Measurements from ENCODE around the gene FCRLB.
"Not testable (repeated sequence)": the region's sequence is repeated elsewhere in the genome, so short reads cannot be mapped to it uniquely, and the experiment has no call there.

Gene FCRLB, protein sequence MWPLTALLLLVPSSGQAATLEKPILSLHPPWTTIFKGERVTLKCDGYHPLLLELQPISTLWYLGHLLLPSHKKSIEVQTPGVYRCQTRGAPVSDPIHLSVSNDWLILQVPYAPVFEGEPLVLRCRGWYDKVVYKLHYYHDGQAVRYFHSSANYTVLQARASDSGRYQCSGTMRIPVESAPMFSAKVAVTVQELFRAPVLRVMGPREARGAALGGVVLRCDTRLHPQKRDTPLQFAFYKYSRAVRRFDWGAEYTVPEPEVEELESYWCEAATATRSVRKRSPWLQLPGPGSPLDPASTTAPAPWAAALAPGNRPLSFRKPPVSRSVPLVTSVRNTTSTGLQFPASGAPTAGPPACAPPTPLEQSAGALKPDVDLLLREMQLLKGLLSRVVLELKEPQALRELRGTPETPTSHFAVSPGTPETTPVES

DNA sequence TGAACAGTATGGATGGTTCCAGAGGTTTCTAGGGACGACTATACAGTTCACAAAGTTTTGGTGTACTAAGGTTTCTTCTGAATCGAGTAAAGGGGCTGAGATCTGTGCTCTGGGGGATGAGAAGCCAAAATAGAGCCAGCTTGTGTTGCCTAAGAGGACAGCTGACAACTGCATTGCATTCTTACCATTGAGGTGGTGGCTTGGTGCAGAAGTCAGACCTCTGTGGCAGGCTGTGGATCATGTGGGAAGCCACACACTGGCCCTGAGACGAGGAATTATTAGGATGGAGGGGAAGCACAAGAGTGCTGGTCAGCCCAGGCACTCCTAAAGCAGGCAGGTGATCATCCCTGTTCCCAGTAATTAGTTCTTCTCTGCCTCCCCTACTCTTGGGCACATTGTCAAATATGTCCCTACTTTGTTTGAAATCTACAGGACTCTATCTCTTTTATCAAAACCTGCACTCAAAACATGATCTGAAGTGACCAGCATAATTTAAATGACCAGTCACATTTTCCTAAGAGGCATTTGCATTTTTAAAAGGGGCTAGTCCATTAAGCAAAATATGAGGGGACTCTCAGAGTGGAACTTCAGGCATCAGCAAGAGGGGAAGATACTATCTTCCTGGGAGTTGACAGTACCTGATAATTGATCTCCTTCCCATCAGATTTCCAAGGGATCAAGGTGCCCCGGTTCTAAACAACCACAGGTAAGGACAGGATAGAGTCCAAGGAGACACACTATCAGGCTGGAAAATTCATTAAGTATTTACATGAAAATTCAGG lies at the start of gene FCRLB:
Gene FCRLB (plus strand): TSS at position 589 of the 782 bp plus-strand sequence. CDS start 1,129 bp downstream, outside the sequence.
- no peak for DNase-seq (ENCODE audit: low read depth)

DNA sequence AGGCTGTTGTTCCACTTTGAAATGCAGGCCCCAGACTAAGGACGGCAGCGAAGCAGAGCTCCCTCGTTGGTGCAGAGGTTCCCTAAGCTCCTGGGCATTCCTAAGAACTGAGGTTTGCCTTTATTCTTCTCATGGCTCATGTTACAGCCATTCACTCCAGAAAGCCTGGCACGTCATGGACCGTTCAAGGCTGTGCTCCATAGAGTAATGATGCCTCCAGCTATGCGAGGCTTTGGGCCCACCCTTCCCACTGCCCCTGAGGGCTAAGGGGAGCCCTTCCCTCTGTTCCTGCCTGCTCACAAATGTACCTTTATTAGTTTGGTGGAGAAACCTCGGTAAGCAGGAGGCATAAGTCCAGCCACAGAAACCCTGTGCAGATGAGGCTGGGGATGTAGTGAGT lies 47.9 kb upstream of the FCRLB start:
- DNase-seq (ENCODE audit: low read depth): not testable (repeated sequence)

DNA sequence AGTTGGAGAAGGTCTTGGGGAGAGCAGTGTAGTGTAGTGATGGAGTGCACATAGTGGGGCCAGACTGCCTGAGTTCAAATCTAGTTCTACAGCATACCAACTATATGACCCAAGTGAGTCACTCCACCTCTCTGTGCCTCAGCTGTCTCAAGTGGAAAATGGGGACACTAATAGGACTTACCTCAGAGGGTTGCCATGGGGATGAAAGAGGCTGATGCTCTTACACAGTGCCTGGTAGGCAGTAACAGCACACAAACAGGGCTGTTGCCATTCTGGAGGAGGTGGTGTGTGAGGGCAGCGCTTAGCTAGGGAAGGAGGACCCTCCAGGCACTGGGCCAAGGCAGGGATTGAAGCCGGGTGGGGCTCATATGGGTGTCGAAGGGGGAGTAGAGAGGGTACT lies 46.9 kb upstream of the FCRLB start:
- DNase-seq (ENCODE audit: low read depth): not testable (repeated sequence)

DNA sequence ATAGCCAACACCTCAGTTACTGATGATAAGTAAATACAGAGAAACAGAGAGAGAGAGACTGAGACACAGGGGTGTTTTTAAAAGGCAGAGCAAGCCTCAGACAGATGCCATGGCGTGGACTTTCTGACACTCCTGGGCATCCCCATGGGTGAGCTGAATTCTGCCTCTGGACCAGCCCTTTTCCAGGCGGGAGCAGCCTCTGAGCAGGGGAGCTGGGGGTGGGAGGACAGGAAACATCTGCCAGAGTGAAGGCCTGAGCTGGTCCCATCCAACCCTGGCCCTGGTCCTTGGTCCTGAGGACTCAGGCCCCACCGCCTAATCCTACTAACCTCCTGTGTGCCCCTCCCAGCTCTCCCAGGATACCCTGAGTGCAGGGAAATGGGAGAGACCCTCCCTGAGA lies 46.4 kb upstream of the FCRLB start:
- not testable (repeated sequence) for DNase-seq (ENCODE audit: low read depth)

DNA sequence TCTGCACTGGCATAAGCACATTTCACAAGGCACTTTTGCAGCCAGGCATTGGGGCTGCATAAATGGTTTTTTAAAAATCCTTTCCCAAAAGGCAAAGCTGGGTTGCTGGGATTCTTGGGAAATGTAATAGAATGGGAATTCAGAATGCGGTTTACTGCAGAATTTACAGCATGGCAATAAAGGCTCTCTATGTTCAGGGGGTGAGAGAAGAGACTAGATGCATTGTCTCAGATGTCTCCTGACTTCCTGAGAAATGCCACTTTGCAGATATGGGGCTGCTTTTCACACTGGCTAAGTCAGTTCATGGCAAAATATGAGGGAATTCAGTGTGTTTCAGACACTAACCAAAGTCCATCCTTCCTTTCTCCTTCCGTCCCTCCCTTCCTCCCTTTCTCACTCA lies 44.9 kb upstream of the FCRLB start:
- DNase-seq (ENCODE audit: low read depth): no peak

DNA sequence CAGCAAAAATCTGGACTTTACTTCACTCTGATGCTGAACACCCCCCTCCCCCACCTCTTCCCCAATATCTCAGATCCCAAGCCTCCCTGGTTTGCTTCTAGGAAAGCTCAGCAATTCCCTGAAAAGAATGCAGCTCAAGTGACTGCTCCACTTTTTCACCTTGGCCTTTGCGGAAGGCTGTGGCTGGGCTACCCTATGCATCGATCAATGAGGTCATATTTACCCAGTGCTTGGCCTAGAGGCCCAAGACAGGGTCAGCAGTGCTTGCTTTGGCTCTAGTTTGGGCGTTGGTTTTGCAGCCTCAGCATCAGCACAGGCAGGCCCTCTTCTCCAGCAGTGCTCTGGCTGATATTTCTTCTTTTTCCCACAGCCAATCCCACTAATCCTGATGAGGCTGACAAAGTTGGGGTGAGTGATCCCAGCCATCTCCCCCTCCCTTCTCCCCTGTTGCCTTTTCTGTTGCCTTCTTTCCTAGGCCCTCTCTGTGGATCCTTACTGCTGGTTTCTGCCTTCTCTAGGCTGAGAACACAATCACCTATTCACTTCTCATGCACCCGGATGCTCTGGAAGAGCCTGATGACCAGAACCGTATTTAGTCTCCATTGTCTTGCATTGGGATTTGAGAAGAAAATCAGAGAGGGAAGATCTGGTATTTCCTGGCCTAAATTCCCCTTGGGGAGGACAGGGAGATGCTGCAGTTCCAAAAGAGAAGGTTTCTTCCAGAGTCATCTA lies 44.2 kb upstream of the FCRLB start:
- DNase-seq (ENCODE audit: low read depth): no peak

DNA sequence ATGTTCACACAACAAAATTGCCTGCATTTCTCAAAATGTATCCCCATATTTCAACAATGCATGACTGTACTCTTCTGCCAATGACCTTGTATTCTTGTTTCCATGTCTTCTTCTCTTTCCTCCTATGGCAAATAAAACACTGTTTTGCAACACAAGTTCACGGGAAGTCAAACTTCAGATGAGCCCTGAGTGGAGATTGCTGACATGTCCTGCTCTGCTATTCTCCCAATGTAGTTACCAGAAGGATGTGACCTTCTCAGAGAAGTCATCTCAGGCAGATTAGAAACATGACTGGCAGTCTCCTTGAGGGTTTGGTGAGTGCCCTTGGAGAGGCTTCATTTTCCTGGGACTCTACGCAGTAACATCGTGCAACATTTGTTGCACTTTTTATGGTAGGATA lies 42.8 kb upstream of the FCRLB start:
- DNase-seq (ENCODE audit: low read depth): no peak

DNA sequence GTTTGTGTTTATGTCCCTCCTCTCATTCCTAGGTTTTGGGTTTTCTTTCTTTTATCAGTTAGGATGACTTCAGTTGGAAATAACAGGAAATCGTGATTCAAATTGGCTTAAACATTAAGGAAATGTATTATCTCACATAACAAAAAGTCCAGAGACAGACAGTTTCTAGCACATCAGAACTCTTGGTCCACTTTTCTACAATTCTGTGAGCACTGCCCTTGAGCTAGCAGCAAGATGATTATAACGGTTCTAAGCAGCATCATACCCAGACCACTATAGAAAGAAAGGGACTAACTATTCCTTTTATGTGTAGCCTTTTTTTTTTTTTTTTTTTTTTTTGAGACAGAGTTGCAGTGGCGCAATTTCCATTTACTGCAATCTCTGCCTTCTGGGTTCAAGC lies 39.5 kb upstream of the FCRLB start:
- DNase-seq (ENCODE audit: low read depth): no peak

DNA sequence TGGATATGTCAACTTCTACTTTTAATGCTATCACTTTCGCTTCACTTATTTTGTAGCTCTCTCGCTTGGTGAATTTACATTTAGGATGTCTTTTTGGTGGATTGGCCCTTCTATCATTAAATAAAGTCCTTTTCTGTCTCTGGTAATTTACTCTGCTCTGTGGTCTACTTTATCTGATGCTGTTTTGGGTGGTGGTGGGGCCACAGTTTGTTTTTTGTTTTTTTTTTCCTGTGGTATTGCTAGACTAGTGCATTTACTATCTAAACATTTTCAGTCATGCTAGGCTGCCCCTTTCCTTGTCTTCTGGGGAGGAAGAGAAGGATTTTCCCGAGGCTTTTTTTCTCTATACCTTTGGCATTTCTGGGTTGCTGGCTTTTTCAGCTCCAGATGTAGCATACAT lies 32.4 kb upstream of the FCRLB start:
- DNase-seq (ENCODE audit: low read depth): no peak

DNA sequence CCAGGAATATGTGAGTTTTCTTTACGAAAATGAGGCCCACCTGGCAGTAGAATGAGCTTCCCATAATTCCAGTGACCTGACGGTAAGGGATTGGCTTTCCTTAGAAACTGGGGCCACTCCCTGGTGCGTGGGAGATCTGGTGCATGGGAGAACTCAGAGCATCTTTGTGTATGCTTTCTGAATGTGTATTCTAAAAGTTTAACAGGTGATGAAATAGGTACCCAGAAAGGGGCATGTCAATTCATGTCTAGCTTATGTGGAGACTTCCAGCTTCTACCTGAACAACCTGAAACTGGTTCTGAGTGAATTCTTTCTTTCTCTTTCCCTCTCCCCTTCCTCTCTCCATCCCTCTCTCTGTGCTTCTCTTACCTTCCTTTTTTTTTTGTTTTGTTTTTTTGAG lies 29.5 kb upstream of the FCRLB start:
- no peak for DNase-seq (ENCODE audit: low read depth)

DNA sequence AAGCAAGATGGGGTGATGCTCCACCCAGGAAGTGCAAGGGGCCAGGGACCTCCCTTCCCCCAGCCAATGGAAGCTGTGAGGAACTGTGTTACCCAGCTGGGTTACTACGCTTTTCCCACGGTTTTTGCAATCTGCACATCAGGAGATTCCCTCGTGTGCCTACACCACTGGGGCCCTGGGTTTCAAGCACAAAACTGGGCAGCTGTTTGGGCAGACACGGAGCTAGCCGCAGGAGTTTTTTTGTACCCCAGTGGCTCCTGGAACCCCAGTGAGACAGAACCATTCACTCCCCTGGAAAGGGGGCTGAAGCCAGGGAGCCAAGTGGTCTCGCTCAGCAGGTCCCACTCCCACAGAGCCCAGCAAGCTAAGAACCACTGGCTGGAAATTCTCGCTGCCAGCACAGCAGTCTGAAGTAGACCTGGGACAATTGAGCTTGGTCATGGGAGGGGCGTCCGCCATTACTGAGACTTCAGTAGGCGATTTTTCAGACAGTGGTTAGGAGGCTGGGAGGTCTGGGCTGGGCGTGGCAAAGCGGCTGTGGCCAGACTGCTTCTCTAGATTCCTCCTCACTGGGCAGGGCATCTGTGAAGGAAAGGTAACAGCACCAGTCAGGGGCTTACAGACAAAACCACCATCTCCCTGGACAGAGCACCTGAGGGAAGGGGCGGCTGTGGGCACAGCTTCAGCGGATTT lies 28.2 kb upstream of the FCRLB start:
- not testable (repeated sequence) for DNase-seq (ENCODE audit: low read depth)

DNA sequence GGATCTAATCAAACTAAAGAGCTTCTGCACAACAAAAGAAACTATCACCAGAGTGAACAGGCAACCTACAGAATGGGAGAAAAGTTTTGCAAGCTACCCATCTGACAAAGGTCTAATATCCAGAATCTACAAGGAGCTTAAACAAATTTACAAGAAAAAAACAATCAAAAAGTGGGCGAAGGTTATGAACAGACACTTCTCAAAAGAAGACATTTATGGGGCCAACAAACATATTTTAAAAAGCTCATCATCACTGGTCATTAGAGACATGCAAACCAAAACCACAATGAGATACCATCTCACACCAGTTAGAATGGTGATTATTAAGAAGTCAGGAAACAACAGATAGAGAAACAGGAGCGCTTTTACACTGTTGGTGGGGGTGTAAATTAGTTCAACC lies 23.0 kb upstream of the FCRLB start:
- not testable (repeated sequence) for DNase-seq (ENCODE audit: low read depth)

DNA sequence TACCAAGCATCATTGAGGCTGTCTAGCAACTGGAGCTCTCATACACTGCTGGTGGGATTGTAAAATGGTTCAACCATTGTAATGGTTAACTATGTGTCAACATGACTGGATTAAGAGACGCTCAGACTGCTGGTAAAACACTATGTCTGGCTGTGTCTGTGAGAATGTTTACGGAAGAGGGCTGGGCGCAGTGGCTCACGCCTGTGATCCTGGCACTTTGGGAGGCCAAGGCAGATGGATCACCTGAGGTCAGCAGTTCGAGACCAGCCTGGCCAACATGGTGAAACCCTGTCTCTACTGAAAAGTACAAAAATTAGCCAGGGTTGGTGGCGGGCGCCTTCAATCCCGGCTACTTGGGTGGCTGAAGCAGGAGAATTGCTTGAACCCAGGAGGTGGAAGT lies 19.1 kb upstream of the FCRLB start:
- no peak for DNase-seq (ENCODE audit: low read depth)

DNA sequence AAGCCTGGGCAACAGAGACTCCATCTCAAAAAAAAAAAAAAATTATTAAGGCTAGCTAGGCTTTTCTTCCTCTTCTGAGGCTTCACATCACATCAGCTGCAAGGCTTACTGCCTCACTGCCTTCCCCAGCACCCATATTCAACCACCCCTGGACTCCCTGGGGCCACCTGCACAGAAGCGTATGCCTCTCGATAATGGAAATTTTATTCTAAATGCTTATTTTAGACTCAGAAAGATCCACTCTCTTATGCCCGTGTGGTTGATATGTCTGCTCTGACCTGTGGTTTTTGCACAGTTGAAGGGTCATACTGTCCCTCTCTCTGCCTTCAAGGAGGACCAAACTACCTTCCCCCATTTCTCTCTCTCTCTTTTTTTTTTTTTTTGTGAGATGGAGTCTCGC lies 15.8 kb upstream of the FCRLB start:
- DNase-seq (ENCODE audit: low read depth): no peak

DNA sequence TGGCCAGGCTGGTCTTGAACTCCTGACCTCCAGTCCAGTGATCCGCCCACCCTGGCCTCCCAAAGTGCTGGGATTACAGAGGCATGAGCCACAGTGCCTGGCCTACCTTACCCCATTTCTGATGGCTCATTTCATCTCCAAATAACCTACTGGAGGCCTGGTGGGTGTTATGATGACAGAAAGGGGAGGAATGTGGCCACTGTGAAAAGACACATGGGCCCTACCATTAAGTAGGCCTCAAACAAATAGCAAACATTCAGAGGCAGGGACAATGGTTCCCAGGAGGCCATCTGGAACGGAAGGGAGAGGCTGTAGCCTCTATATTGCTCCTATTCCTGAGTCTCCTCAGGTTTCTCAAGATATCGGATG lies 15.2 kb upstream of the FCRLB start:
- DNase-seq (ENCODE audit: low read depth): no peak

DNA sequence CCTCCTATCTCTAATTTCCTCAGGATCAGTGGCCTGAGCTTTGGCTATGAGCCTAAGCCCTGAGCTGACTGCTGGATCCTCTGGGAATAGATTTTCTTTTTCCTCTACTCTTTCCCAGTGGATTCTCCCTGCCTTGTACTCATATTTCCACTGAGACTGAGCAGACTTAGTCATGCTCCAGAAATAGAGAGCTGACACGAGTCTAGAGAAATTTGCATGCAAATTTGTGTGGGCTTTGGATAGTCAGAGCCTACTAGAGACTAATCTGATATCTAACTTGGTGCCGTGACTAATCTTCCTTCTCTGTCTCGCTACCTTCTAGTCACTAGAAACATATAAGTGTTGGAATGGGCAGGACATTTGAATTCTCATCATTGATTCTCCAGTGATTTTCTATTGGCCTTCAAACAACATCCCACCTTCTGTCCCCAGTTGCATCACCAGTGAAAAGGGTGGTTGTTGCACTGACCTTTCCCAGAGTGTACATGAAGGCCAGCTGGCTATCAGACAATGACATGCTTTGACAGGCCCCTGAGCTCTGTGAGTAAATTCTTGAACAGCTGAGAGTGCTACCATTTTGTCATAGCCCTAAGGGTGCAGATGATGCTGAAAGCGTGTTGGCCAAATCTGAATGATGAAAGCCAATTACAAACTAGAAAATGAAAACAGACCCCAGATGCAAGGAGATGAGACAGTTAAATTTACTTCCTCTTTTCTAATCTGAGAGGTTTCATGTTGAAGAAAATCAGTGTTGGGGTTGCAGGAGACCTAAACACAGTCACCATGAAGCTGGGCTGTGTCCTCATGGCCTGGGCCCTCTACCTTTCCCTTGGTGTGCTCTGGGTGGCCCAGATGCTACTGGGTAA lies 14.6 kb upstream of the FCRLB start, which contains the start of gene FCRLA:
Gene FCRLA (plus strand): TSS at position 748 of the 866 bp plus-strand sequence. CDS start 36 bp downstream, at position 784.
- no peak for DNase-seq (ENCODE audit: low read depth)

DNA sequence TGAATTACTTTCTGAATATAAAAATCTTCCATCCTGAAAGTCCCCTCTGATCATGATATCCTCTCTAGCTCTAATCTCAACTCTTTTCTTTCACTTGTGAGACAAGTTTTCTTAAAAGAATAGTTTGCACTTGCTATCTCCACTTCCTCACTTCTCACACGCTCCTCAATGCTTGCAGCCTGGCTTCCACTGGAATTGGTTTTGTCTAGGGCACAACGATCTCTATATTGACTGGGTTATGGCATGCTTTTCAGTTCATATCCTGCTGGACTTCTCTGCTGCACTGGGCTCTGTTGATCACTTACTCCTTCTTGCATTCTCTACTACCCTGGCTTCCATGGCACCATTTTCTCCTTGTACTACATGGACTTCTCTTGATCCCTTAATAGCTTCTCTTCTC lies 13.8 kb upstream of the FCRLB start:
- DNase-seq (ENCODE audit: low read depth): no peak

DNA sequence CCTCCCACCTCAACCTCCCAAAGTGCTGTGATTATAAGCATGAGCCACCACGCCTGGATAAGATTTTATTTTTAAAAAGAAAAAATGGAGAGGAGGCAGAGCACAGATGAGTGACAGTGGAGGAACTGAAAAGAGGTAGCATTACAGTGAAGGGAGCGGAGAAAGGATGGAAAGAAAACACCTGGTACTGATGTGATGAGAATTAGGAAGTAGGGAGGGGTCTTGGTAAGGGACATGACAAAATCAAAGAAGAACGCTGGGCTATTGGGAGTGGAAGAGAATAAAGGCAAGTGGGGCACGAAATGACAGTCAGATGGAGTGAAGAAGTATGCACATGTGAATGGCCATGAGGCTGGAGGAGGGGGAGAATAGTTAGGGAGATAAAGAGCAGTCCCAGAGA lies 12.0 kb upstream of the FCRLB start:
- no peak for DNase-seq (ENCODE audit: low read depth)

DNA sequence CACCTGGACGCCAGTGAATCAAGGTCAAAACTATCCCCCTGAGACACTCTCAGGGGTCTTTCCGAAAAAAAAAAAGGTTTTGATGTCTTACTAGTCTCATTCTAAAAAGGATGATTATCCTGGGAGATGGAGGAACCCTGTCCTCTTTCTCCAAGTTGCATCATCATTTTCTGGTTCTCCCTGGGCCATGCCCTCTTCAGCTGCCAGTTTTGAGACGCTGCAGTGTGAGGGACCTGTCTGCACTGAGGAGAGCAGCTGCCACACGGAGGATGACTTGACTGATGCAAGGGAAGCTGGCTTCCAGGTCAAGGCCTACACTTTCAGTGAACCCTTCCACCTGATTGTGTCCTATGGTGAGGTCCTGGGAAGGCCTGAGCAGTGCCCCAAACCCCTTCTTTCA lies 10.8 kb upstream of the FCRLB start:
- DNase-seq (ENCODE audit: low read depth): no peak

DNA sequence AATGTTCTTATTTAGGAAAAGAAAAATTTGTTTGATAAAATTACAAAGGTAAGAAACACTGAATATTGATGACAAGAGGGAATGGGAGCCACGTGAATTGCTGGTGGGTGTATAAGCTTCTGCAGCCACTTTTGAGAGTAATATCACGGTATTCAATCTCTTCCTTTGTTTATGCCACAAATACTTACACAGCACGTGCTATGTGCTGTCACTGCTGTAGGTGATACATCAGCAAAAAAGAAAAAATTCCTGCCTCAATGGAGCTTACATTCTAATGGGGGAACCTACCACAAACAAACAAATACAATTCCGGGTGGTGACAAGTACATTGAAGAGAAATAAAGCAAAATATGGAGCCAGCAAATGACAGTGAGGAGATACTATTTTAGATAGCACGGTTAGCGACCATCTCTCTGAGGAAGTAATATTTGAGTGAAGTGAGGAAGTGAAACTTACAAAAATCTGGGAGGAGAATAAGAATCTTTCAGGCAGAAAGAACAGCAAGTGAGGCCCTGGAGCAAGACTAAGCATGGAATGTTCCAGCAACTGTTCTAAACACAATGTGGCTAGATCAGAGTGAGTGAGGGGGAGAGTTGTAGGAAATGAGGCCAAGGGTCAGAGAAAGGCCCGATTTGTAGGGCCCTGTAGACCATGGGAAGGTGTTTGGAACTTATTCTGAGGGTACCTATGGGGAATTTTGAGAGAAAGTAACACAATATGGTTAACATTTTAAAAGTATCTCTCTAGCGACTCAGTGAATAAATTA lies 2.6 kb upstream of the FCRLB start:
- DNase-seq (ENCODE audit: low read depth): no peak

DNA sequence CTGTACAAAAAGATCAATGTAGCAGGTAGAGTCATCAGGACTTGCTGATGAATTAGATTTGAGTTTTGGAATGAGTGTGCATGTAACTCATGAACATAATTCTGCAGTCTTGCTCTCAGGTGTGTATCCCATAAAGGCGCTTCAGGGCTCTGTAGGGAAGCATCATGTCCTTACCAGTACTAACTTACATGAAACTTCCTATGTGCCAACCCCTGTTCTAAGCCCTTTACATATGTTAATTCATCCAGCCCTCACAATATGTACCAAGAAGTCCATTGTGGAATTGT lies 2.1 kb upstream of the FCRLB start:
- DNase-seq (ENCODE audit: low read depth): no peak

All from T-helper 22 cell (primary cell).